GM18873 (cell line): Measurements from ENCODE around the gene FSIP2.

Source experiments
- ATAC-seq: cut with Tn5 transposase; IDR thresholded peaks from one replicate; pipeline ENCODE4 v1.9.1; 2021; ENCODE audit warnings: mild to moderate bottlenecking, moderate library complexity, moderate number of reproducible peaks; ENCODE audit not compliant: unreplicated experiment, low FRiP score

The FSIP2 gene

GRCh38 chr2:185738679-185739472, at the start of gene FSIP2:
Gene FSIP2, plus strand, starts transcription at chr2:185738804. Its CDS starts 91 bp downstream, at chr2:185738895.
- no peak for ATAC-seq

GRCh38 chr2:185689906-185690539, 48.6 kb upstream of the FSIP2 start:
- no peak for ATAC-seq

- ATAC-seq: no peak
Measured at GRCh38 chr2:185695711-185696235, 42.8 kb upstream of the FSIP2 start.

GRCh38 chr2:185700883-185701282, 37.7 kb upstream of the FSIP2 start:
- no peak for ATAC-seq

GRCh38 chr2:185734658-185735057, 3.9 kb upstream of the FSIP2 start:
- ATAC-seq: no peak

GRCh38 chr2:185736210-185736609, 2.4 kb upstream of the FSIP2 start:
- ATAC-seq: no peak

- no peak for ATAC-seq
Measured at GRCh38 chr2:185745864-185746859, 7.6 kb downstream of the FSIP2 start.

GRCh38 chr2:185757356-185757755, 18.8 kb downstream of the FSIP2 start:
- ATAC-seq: no peak

GRCh38 chr2:185771396-185771795, 32.8 kb downstream of the FSIP2 start:
- ATAC-seq: no peak

- ATAC-seq: no peak
Measured at GRCh38 chr2:185780890-185781289, 42.3 kb downstream of the FSIP2 start.

GRCh38 chr2:185782223-185782769, 43.7 kb downstream of the FSIP2 start:
- no peak for ATAC-seq

- ATAC-seq: no peak
Measured at GRCh38 chr2:185785156-185785555, 46.6 kb downstream of the FSIP2 start.

GRCh38 chr2:185785851-185786473, 47.4 kb downstream of the FSIP2 start:
- ATAC-seq: peak; percentile 68

- no peak for ATAC-seq
Measured at GRCh38 chr2:185787227-185788145, 48.9 kb downstream of the FSIP2 start.

- ATAC-seq: no peak
Measured at GRCh38 chr2:185790361-185790760, 51.8 kb downstream of the FSIP2 start.

- ATAC-seq: no peak
Measured at GRCh38 chr2:185793532-185794345, 55.1 kb downstream of the FSIP2 start.

- ATAC-seq: no peak
Measured at GRCh38 chr2:185796758-185797157, 58.2 kb downstream of the FSIP2 start.

- no peak for ATAC-seq
Measured at GRCh38 chr2:185802926-185803325, 64.3 kb downstream of the FSIP2 start.
